ENCODE results near the gene TMEM132E. TPM values are rescaled to one million over a fixed set of nuclear protein-coding genes. Genes with fewer than 3 reads are reported as not detected.

TMEM132E gene
- total RNA-seq, 1 donor from 2014 or later: 0.80 TPM

GRCh38 chr17:34673995-34674890 is 94.9 kb downstream of the TMEM132E start:
- no peak for DNase-seq (ENCODE audit: low spot score in 2 of 2, unreplicated experiment in 2 of 2)
- Mint-ChIP-seq H3K4me3 (no peak overlapping the region), H3K27me3 (ENCODE audit: low read depth) (peaks cover 50% of the 10 kb centered on the region), H3K27ac (no peak overlapping the region), H3K4me1 (peaks cover 5% of the 10 kb centered on the region), H3K36me3 (no peaks in the 10 kb centered on the region), H3K9me3 (no peaks in the 10 kb centered on the region)
- TF ChIP-seq CTCF (IDR thresholded peaks at IDR 0.05; ENCODE audit: unreplicated experiment): no peak

- DNase-seq (ENCODE audit: low spot score in 2 of 2, unreplicated experiment in 2 of 2): no peak
- TF ChIP-seq CTCF (IDR thresholded peaks at IDR 0.05; ENCODE audit: unreplicated experiment): no peak
- Mint-ChIP-seq H3K27ac (no peak overlapping the region), H3K36me3 (no peaks in the 10 kb centered on the region), H3K9me3 (no peaks in the 10 kb centered on the region), H3K4me1 (peaks cover 5% of the 10 kb centered on the region), H3K27me3 (ENCODE audit: low read depth) (peaks cover 46% of the 10 kb centered on the region), H3K4me3 (no peak overlapping the region)
Measured at GRCh38 chr17:34675143-34675542, 95.8 kb downstream of the TMEM132E start.

- no peak for DNase-seq (ENCODE audit: low spot score in 2 of 2, unreplicated experiment in 2 of 2)
- Mint-ChIP-seq H3K27ac (no peak overlapping the region), H3K36me3 (no peaks in the 10 kb centered on the region), H3K27me3 (ENCODE audit: low read depth) (peaks cover 48% of the 10 kb centered on the region), H3K4me1 (peaks cover 5% of the 10 kb centered on the region), H3K4me3 (no peak overlapping the region), H3K9me3 (no peaks in the 10 kb centered on the region)
- TF ChIP-seq CTCF (IDR thresholded peaks at IDR 0.05; ENCODE audit: unreplicated experiment): no peak
Measured at GRCh38 chr17:34675605-34676004, 96.2 kb downstream of the TMEM132E start.

GRCh38 chr17:34680151-34680550 is 100.8 kb downstream of the TMEM132E start:
- H3K27ac Mint-ChIP-seq: no peak overlapping the region
- DNase-seq (ENCODE audit: low spot score in 2 of 2, unreplicated experiment in 2 of 2): no peak
- no peaks in the 10 kb centered on the region for H3K9me3 Mint-ChIP-seq
- TF ChIP-seq CTCF (IDR thresholded peaks at IDR 0.05; ENCODE audit: unreplicated experiment): no peak
- no peak overlapping the region for H3K4me3 Mint-ChIP-seq
- H3K4me1 Mint-ChIP-seq: no peaks in the 10 kb centered on the region
- H3K27me3 Mint-ChIP-seq (ENCODE audit: low read depth): peaks cover 56% of the 10 kb centered on the region
- no peaks in the 10 kb centered on the region for H3K36me3 Mint-ChIP-seq

GRCh38 chr17:34682305-34682704 is 102.9 kb downstream of the TMEM132E start:
- no peaks in the 10 kb centered on the region for H3K36me3 Mint-ChIP-seq
- H3K4me3 Mint-ChIP-seq: no peak overlapping the region
- H3K27me3 Mint-ChIP-seq (ENCODE audit: low read depth): peaks cover 67% of the 10 kb centered on the region
- no peaks in the 10 kb centered on the region for H3K4me1 Mint-ChIP-seq
- H3K27ac Mint-ChIP-seq: no peak overlapping the region
- no peaks in the 10 kb centered on the region for H3K9me3 Mint-ChIP-seq
- TF ChIP-seq CTCF (IDR thresholded peaks at IDR 0.05; ENCODE audit: unreplicated experiment): no peak
- no peak for DNase-seq (ENCODE audit: low spot score in 2 of 2, unreplicated experiment in 2 of 2)
